PC-9 (cell line): ENCODE data around the gene EIF4E1B. TPM values are rescaled to one million over a fixed set of nuclear protein-coding genes. Genes with fewer than 3 reads are reported as not detected.

ENCODE experiments used
- BruUV-seq: library from RNA; stranded (reverse); fragments of 400-500 nt; replicated peaks from 2 replicates; lab custom pipeline; 2021; lab: Mats Ljungman, UMichigan
- CTCF ChIA-PET: fragments of 300-600 bp; sonication (Branson Sonifier 250); formaldehyde crosslinking; loops from one replicate; lab custom pipeline; 2022; ENCODE audit warnings: antibody characterized with exemption; lab: Charles Lee
- POLR2A ChIA-PET: fragments of 300-600 bp; sonication (Branson Sonifier 250); formaldehyde crosslinking; loops from one replicate; lab custom pipeline; 2022; ENCODE audit warnings: antibody characterized with exemption; ENCODE audit not compliant: unreplicated experiment; lab: Charles Lee
- DNase-seq, 2 experiments: peaks; one replicate each; pipeline versions ENCODE4 v3.0.0 to v3.0.0-alpha.2; 2015 to 2022; ENCODE audit warnings: mixed read lengths in 1 of 2
- H2AFZ ChIP-seq: fragments of 200-600 bp; sonication (generic); 2 replicates; pipeline ENCODE4 v1.8.1; 2017; ENCODE audit warnings: antibody characterized with exemption
- H3F3A ChIP-seq: fragments of 200-600 bp; sonication (generic); 2 replicates; pipeline ENCODE4 v1.8.1; 2017; ENCODE audit warnings: antibody characterized with exemption, mild to moderate bottlenecking, low read depth; ENCODE audit not compliant: insufficient read depth
- H3K27ac ChIP-seq: fragments of 200-600 bp; sonication (generic); 2 replicates; pipeline ENCODE4 v1.6.1; 2016; ENCODE audit warnings: mixed run types
- H3K27me3 ChIP-seq: fragments of 200-600 bp; sonication (generic); 2 replicates; pipeline ENCODE4 v1.6.1; 2016; ENCODE audit warnings: low read depth, mixed run types; ENCODE audit not compliant: insufficient read depth
- H3K36me3 ChIP-seq: fragments of 200-600 bp; sonication (generic); 2 replicates; pipeline ENCODE4 v1.6.1; 2016; ENCODE audit warnings: low read depth, mixed run types
- H3K4me1 ChIP-seq: fragments of 200-600 bp; sonication (generic); replicated peaks from 2 replicates; pipeline ENCODE4 v1.6.1; 2016; ENCODE audit warnings: mixed run types; ENCODE audit not compliant: insufficient read depth
- H3K4me2 ChIP-seq: fragments of 200-600 bp; sonication (generic); 2 replicates; pipeline ENCODE4 v1.6.1; 2017; ENCODE audit warnings: mixed run types
- H3K4me3 ChIP-seq: fragments of 200-600 bp; sonication (generic); 2 replicates; pipeline ENCODE4 v1.6.1; 2016; ENCODE audit warnings: mixed run types
- H3K79me2 ChIP-seq: fragments of 200-600 bp; sonication (generic); 2 replicates; pipeline ENCODE4 v1.6.1; 2017; ENCODE audit warnings: low read depth, mixed run types
- H3K9me2 ChIP-seq: fragments of 200-600 bp; sonication (generic); 2 replicates; pipeline ENCODE4 v1.8.1; 2017; ENCODE audit warnings: mild to moderate bottlenecking; ENCODE audit not compliant: insufficient read depth
- H3K9me3 ChIP-seq: fragments of 200-600 bp; sonication (generic); 2 replicates; pipeline ENCODE4 v1.8.1; 2016; ENCODE audit warnings: low read depth; ENCODE audit not compliant: insufficient read depth
- H4K20me1 ChIP-seq: fragments of 200-600 bp; sonication (generic); 2 replicates; pipeline ENCODE4 v1.8.1; 2017; ENCODE audit not compliant: insufficient read depth
- EZH2 ChIP-seq: fragments of 200-600 bp; sonication (generic); IDR thresholded peaks from 2 replicates; pipeline ENCODE4 v1.8.0; 2017; ENCODE audit warnings: antibody characterized with exemption, low read depth
- intact Hi-C: fragments of 100-400 bp; cut with micrococcal nuclease; formaldehyde crosslinking; loops from one replicate; pipeline ENCODE4 v1.10.0; 2022; ENCODE audit not compliant: unreplicated experiment
- total RNA-seq: library from RNA; stranded (reverse); gene quantifications from 2 replicates; pipeline ENCODE4 v1.2.3, GENCODE V29; 2021
- TF ChIP-seq, protein P1 (sequence below): fragments of 200-600 bp; sonication (generic); conservative IDR thresholded peaks from 2 replicates; pipeline ENCODE4 v1.6.1; 2017; ENCODE audit warnings: mixed run types, antibody characterized with exemption, mild to moderate bottlenecking, moderate library complexity

The EIF4E1B gene
- total RNA-seq, 1 experiment from 2014 or later: not detected

GRCh38 chr5:176659512-176659839, 29.0 kb downstream of the EIF4E1B start:
- Histone ChIP-seq H3K9me2 (no peaks in the 10 kb centered on the region), H3F3A (peaks cover 5% of the 10 kb centered on the region; the same call in 1 of the 2 replicates), H3K4me1 (no peaks in the 10 kb centered on the region), H3K27ac (no peak overlapping the region), H3K4me3 (no peak overlapping the region), H4K20me1 (no peaks in the 10 kb centered on the region), H3K9me3 (no peaks in the 10 kb centered on the region), H3K79me2 (no peaks in the 10 kb centered on the region), H3K36me3 (no peaks in the 10 kb centered on the region), H3K27me3 (no peaks in the 10 kb centered on the region), H2AFZ (no peak overlapping the region), H3K4me2 (no peak overlapping the region)
- TF ChIP-seq, protein P1, sequence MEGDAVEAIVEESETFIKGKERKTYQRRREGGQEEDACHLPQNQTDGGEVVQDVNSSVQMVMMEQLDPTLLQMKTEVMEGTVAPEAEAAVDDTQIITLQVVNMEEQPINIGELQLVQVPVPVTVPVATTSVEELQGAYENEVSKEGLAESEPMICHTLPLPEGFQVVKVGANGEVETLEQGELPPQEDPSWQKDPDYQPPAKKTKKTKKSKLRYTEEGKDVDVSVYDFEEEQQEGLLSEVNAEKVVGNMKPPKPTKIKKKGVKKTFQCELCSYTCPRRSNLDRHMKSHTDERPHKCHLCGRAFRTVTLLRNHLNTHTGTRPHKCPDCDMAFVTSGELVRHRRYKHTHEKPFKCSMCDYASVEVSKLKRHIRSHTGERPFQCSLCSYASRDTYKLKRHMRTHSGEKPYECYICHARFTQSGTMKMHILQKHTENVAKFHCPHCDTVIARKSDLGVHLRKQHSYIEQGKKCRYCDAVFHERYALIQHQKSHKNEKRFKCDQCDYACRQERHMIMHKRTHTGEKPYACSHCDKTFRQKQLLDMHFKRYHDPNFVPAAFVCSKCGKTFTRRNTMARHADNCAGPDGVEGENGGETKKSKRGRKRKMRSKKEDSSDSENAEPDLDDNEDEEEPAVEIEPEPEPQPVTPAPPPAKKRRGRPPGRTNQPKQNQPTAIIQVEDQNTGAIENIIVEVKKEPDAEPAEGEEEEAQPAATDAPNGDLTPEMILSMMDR: no peak
- no peak for TF ChIP-seq EZH2
- intact Hi-C loops: no loop called here
- BruUV-seq: no TSS peak
- DNase-seq: no peak
- ChIA-PET POLR2A (no interaction called here), CTCF (interaction anchor here (0.5 to 1.2 kb wide), 3 partner anchors 11 to 471 kb away, joined by 3 to 4 read pairs (median 3); no protein-coding TSS in a partner anchor)

- no TSS peak for BruUV-seq
These were observed 29.5 kb downstream of the EIF4E1B start for GRCh38 chr5:176659860-176660461.

DNA sequence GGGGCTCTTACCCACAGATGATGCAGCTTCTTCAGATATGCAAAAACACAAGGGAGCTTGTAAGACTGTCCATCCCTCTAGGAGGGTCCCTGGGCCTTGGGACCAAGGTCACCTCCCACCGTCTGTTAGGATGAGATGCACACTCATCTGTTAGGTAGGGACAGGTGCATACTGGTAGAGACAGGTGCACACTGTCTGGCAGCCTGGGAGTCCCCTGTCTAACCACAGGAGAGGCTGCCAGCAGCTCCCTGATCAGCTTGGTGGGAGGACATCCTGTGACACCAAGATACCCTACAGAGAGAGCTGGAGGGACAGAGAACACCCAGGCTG, 30.0 kb downstream of the EIF4E1B start:
- H3K4me1 ChIP-seq: no peaks in the 10 kb centered on the region
- ChIA-PET POLR2A (interaction anchor here (0.5 to 0.6 kb wide), 6 partner anchors 11 to 450 kb away, joined by 3 to 5 read pairs (median 4); no protein-coding TSS in a partner anchor), CTCF (interaction anchor here (0.5 to 1.7 kb wide), 31 partner anchors 9 to 1820 kb away, joined by 3 to 19 read pairs (median 3); partner anchors contain the start of gene RNF44)
- no TSS peak for BruUV-seq
- no peak overlapping the region for H2AFZ ChIP-seq
- no peaks in the 10 kb centered on the region for H3K9me2 ChIP-seq
- no peaks in the 10 kb centered on the region for H3K79me2 ChIP-seq
- no peak overlapping the region for H3K27ac ChIP-seq
- no peak overlapping the region for H3K4me3 ChIP-seq
- intact Hi-C loops: loop anchor here (2.0 kb wide), 4 partner anchors 84 to 298 kb away; no protein-coding TSS in a partner anchor
- DNase-seq: no peak
- no peaks in the 10 kb centered on the region for H3K36me3 ChIP-seq
- H3F3A ChIP-seq: peaks cover 5% of the 10 kb centered on the region; the same call in 1 of the 2 replicates
- H3K4me2 ChIP-seq: no peak overlapping the region
- H3K9me3 ChIP-seq: no peaks in the 10 kb centered on the region
- no peak for TF ChIP-seq EZH2
- TF ChIP-seq, protein P1: no peak
- H3K27me3 ChIP-seq: no peaks in the 10 kb centered on the region
- H4K20me1 ChIP-seq: no peaks in the 10 kb centered on the region

More at GRCh38 chr5:176659860-176660461, 29.5 kb downstream of the EIF4E1B start:
- no peak for DNase-seq
- CTCF ChIA-PET: interaction anchor here (0.5 to 1.7 kb wide), 27 partner anchors 10 to 534 kb away, joined by 3 to 19 read pairs (median 3); partner anchors contain the start of gene RNF44
- Histone ChIP-seq H3K27ac (no peak overlapping the region), H3K4me2 (no peak overlapping the region), H3K4me1 (no peaks in the 10 kb centered on the region), H3K9me3 (no peaks in the 10 kb centered on the region), H3K27me3 (no peaks in the 10 kb centered on the region), H3F3A (peaks cover 5% of the 10 kb centered on the region; the same call in 1 of the 2 replicates), H3K79me2 (no peaks in the 10 kb centered on the region), H3K36me3 (no peaks in the 10 kb centered on the region), H3K9me2 (no peaks in the 10 kb centered on the region), H3K4me3 (no peak overlapping the region), H2AFZ (no peak overlapping the region), H4K20me1 (no peaks in the 10 kb centered on the region)
- TF ChIP-seq, protein P1: no peak
- TF ChIP-seq EZH2: no peak
- POLR2A ChIA-PET: interaction anchor here (0.5 to 0.6 kb wide), 4 partner anchors 11 to 451 kb away, joined by 3 to 5 read pairs (median 4); no protein-coding TSS in a partner anchor
- intact Hi-C loops: loop anchor here (2.0 kb wide), 4 partner anchors 85 to 299 kb away; no protein-coding TSS in a partner anchor
